Fibroblast of lung (primary cell): Measurements from ENCODE around the gene SPTBN2. TPM values are rescaled to one million over a fixed set of nuclear protein-coding genes. Genes with fewer than 3 reads are reported as not detected.
"Not testable (repeated sequence)": the region's sequence is repeated elsewhere in the genome, so short reads cannot be mapped to it uniquely, and the experiment has no call there.

Experiments used
- DNase-seq, 2 donors: peaks; one replicate each; pipeline versions ENCODE4 v3.0.0 to v3.0.0-alpha.2; 2010; ENCODE audit warnings: low read depth in 2 of 2
- H2AFZ ChIP-seq: 2 replicates; pipeline ENCODE4 v1.5.1; 2012; ENCODE audit warnings: low read length, control low read depth, inconsistent platforms
- H3K27ac ChIP-seq: 2 replicates; pipeline ENCODE4 v1.5.1; 2011; ENCODE audit warnings: low read length, control low read depth; ENCODE audit not compliant: insufficient read depth
- H3K27me3 ChIP-seq: 2 replicates; pipeline ENCODE4 v1.5.1; 2011; ENCODE audit warnings: mild to moderate bottlenecking, low read length; ENCODE audit not compliant: control insufficient read depth, insufficient read depth
- H3K36me3 ChIP-seq: 2 replicates; pipeline ENCODE4 v1.5.1; 2011; ENCODE audit warnings: low read length; ENCODE audit not compliant: control insufficient read depth, insufficient read depth
- H3K4me1 ChIP-seq: 2 replicates; pipeline ENCODE4 v1.5.1; 2011; ENCODE audit warnings: low read length; ENCODE audit not compliant: control insufficient read depth, insufficient read depth; ENCODE audit errors: extremely low read depth
- H3K4me2 ChIP-seq: 2 replicates; pipeline ENCODE4 v1.5.1; 2011; ENCODE audit warnings: low read length, control low read depth; ENCODE audit not compliant: insufficient read depth; ENCODE audit errors: extremely low read depth
- H3K4me3 ChIP-seq, 4 experiments: fragments of 200-600 bp in 1 of 4; sonication (generic) in 1 of 4; replicated peaks in 1 of 4; 2 replicates each; pipeline ENCODE4 v1.5.1; 2011 to 2016; ENCODE audit warnings: low read length in 4 of 4, low read depth in 3 of 4, mild to moderate bottlenecking in 3 of 4, control low read depth in 2 of 4, inconsistent platforms in 1 of 4, mixed read lengths in 1 of 4; ENCODE audit not compliant: insufficient read depth in 1 of 4; ENCODE audit errors: control extremely low read depth in 1 of 4
- H3K79me2 ChIP-seq: 2 replicates; pipeline ENCODE4 v1.5.1; 2012; ENCODE audit warnings: mild to moderate bottlenecking, low read length, inconsistent platforms; ENCODE audit not compliant: control insufficient read depth, insufficient read depth
- H3K9ac ChIP-seq: 2 replicates; pipeline ENCODE4 v1.5.1; 2011; ENCODE audit warnings: mild to moderate bottlenecking, low read length, control low read depth; ENCODE audit not compliant: insufficient read depth
- H3K9me3 ChIP-seq: 2 replicates; pipeline ENCODE4 v1.5.1; 2012; ENCODE audit warnings: low read depth, low read length; ENCODE audit not compliant: control insufficient read depth, insufficient read depth
- H4K20me1 ChIP-seq: 2 replicates; pipeline ENCODE4 v1.5.1; 2011; ENCODE audit warnings: low read length; ENCODE audit not compliant: control insufficient read depth, insufficient read depth; ENCODE audit errors: extremely low read depth
- EZH2 ChIP-seq: IDR thresholded peaks from 2 replicates; pipeline ENCODE4 v1.5.1; 2012; ENCODE audit warnings: low read length, control low read depth, mild to moderate bottlenecking; ENCODE audit errors: missing control alignments
- polyA plus RNA-seq, 2 donors: library from polyadenylated mRNA; depleted of rRNA in 1 of 2; stranded (reverse) in 1 of 2; unstranded in 1 of 2; fragments of >200 nt; gene quantifications; 2 replicates each; pipeline ENCODE4 v1.2.1, GENCODE V29; 2011 to 2012; ENCODE audit warnings: missing spikeins in 1 of 2
- total RNA-seq: library from RNA; depleted of rRNA; stranded (reverse); fragments of >200 nt; gene quantifications from 2 replicates; pipeline ENCODE4 v1.2.1, GENCODE V29; 2014
- TF ChIP-seq, protein P1 (sequence below), 2 donors: IDR thresholded peaks in 1 of 2; conservative IDR thresholded peaks in 1 of 2; 1 replicate in 1 of 2; 2 replicates in 1 of 2; pipeline ENCODE4 v1.5.1; 2011 to 2012; ENCODE audit warnings: low read length in 2 of 2, control low read depth in 1 of 2, inconsistent platforms in 1 of 2, low read depth in 1 of 2, mild to moderate bottlenecking in 1 of 2

Gene SPTBN2
- total and polyA plus RNA-seq, 2 donors (not counting 1 experiment from before 2014, with no cell fraction given) = 0.09 to 0.99 TPM

DNA sequence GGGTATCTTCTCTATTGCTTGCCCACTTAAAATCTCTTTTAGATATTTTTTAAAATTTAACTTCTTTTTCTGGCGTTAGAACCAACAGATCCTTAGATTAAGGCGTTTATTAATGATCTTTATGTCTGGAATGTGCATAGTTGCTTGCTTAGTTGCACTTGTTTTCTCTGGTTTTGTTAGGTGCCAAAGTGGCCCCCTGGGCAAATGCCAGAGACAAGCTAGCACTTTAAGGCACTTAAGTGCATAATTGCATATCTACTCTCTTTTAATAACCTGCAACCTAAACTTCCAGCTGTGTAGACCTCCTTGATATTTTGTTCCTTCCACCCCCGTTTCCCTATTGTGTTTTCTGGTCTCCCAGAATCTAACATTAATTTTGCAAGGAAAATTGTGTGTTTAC lies 87.2 kb downstream of the SPTBN2 start:
- peak in 1 of 2 donors; percentile 63 for DNase-seq
- H3K4me2 ChIP-seq = peak overlapping the region; percentile 99
- H3K9ac ChIP-seq = no peak overlapping the region
- peaks cover 89% of the 10 kb centered on the region for H3K79me2 ChIP-seq
- H3K36me3 ChIP-seq = peaks cover 24% of the 10 kb centered on the region
- peaks cover 2% of the 10 kb centered on the region for H4K20me1 ChIP-seq
- no peak for TF ChIP-seq EZH2
- TF ChIP-seq, protein P1, sequence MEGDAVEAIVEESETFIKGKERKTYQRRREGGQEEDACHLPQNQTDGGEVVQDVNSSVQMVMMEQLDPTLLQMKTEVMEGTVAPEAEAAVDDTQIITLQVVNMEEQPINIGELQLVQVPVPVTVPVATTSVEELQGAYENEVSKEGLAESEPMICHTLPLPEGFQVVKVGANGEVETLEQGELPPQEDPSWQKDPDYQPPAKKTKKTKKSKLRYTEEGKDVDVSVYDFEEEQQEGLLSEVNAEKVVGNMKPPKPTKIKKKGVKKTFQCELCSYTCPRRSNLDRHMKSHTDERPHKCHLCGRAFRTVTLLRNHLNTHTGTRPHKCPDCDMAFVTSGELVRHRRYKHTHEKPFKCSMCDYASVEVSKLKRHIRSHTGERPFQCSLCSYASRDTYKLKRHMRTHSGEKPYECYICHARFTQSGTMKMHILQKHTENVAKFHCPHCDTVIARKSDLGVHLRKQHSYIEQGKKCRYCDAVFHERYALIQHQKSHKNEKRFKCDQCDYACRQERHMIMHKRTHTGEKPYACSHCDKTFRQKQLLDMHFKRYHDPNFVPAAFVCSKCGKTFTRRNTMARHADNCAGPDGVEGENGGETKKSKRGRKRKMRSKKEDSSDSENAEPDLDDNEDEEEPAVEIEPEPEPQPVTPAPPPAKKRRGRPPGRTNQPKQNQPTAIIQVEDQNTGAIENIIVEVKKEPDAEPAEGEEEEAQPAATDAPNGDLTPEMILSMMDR (conservative IDR thresholded peaks at IDR 0.05 in 1 of 2, IDR thresholded peaks at IDR 0.05 in 1 of 2; ENCODE audit: low read depth in 1 of 2, low read length in 2 of 2) = no peak
- H3K9me3 ChIP-seq = no peaks in the 10 kb centered on the region
- no peak overlapping the region for H2AFZ ChIP-seq
- peaks cover 5% of the 10 kb centered on the region for H3K4me1 ChIP-seq
- H3K4me3 ChIP-seq = peak overlapping the region; percentile 8 to 95 (median 90)
- H3K27ac ChIP-seq = no peak overlapping the region
- no peaks in the 10 kb centered on the region for H3K27me3 ChIP-seq

DNA sequence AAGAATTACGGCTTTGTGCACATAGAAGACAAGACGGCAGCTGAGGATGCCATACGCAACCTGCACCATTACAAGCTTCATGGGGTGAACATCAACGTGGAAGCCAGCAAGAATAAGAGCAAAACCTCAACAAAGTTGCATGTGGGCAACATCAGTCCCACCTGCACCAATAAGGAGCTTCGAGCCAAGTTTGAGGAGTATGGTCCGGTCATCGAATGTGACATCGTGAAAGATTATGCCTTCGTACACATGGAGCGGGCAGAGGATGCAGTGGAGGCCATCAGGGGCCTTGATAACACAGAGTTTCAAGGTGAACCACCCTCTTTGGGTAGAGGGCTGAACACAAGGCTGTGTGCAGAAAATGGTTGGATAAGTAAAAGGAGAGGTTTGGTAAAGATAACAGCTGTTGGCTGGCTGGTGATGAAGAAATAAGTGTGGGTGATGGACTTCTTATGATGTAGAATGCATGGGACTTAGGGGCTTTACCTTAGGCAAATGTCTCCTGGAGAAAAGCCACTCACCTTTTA lies 89.1 kb downstream of the SPTBN2 start:
- H3K4me1 ChIP-seq, H3K27ac ChIP-seq, H2AFZ ChIP-seq, H4K20me1 ChIP-seq, H3K9me3 ChIP-seq, H3K27me3 ChIP-seq, H3K9ac ChIP-seq, DNase-seq: not testable (repeated sequence)
- H3K36me3 ChIP-seq = peaks cover 14% of the 10 kb centered on the region
- H3K79me2 ChIP-seq = peaks cover 85% of the 10 kb centered on the region
- H3K4me2 ChIP-seq = peak overlapping the region; percentile 99
- peak overlapping the region; percentile 89 to 95 (median 91) for H3K4me3 ChIP-seq

DNA sequence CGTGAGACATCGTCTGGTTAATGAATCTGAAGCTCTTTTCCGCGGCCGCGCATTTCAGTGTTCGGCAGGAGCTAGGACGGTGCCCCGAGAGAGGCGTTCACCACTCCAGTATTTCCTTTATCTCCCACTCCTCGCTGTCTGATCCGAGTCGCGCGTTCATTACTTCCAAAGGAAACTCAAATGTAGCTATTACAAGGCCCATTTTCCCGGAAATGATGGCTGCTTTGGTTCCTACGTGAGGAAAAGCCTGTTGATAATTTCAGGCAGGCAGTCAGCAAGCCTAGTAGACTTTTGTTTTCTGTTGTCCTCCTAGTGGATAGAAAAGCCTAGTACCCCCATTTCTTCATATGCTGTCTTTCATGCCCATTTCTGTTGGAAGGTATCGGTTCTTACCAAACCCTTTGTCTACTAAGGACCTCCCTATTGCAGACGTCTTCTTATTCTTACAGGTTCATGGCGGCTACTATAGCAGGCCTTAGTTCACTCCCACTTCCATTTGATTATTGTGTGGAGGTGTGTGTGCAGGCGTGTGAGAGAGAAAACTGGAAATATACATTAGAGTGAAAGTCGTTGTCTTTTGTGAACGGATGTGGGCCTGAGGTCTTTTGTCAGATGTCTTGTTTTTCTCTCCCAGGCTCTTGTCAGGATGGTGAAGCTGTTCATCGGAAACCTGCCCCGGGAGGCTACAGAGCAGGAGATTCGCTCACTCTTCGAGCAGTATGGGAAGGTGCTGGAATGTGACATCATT lies 89.8 kb downstream of the SPTBN2 start:
- DNase-seq = peak; percentile 39 to 53
- Histone ChIP-seq H3K4me3 (peak overlapping the region; percentile 89 to 95 (median 91)), H3K36me3 (peaks cover 14% of the 10 kb centered on the region), H3K27me3 (no peaks in the 10 kb centered on the region), H3K4me2 (peak overlapping the region; percentile 99), H3K9ac (peak overlapping the region; percentile 92), H3K27ac (peak overlapping the region; percentile 96), H2AFZ (no peak overlapping the region), H3K4me1 (peaks cover 5% of the 10 kb centered on the region), H3K79me2 (peaks cover 84% of the 10 kb centered on the region), H3K9me3 (no peaks in the 10 kb centered on the region), H4K20me1 (peaks cover 2% of the 10 kb centered on the region)
- no peak for TF ChIP-seq EZH2
- TF ChIP-seq, protein P1 (conservative IDR thresholded peaks at IDR 0.05 in 1 of 2, IDR thresholded peaks at IDR 0.05 in 1 of 2; ENCODE audit: low read depth in 1 of 2, low read length in 2 of 2) = no peak
